K562 (cell line): Measurements from ENCODE around the gene SYF2. TPM values are rescaled to one million over a fixed set of nuclear protein-coding genes. Genes with fewer than 3 reads are reported as not detected.

ENCODE experiments used
- ARID4B ChIP-seq: sonication (generic); formaldehyde crosslinking; IDR thresholded peaks from 2 replicates; pipeline ENCODE4 v1.8.0; 2022; ENCODE audit warnings: mild to moderate bottlenecking, missing genetic modification reagents
- CREB1 ChIP-seq, 2 experiments: sonication (generic) in 1 of 2; formaldehyde crosslinking in 1 of 2; IDR thresholded peaks; 2 replicates each; pipeline versions ENCODE4 v1.6.1 to v1.8.0; 2012 to 2022; ENCODE audit warnings: inconsistent platforms in 1 of 2, mild to moderate bottlenecking in 1 of 2, missing genetic modification reagents in 1 of 2, moderate library complexity in 1 of 2
- ELF1 ChIP-seq: fragments of 200-800 bp; sonication (Bioruptor generic); IDR thresholded peaks from 2 replicates; pipeline ENCODE4 v1.6.1; 2016; ENCODE audit warnings: missing genetic modification characterization, missing compliant biosample characterization
- ERF ChIP-seq: fragments of 450-650 bp; formaldehyde crosslinking; IDR thresholded peaks from 2 replicates; pipeline ENCODE4 v1.4.0; 2020; ENCODE audit warnings: mild to moderate bottlenecking, mixed read lengths
- FOXA3 ChIP-seq, 2 experiments: fragments of 450-650 bp in 1 of 2; sonication (generic) in 1 of 2; formaldehyde crosslinking; IDR thresholded peaks in 1 of 2; conservative IDR thresholded peaks in 1 of 2; 2 replicates each; pipeline versions ENCODE4 v1.4.0 to v1.8.0; 2020 to 2022; ENCODE audit warnings: mild to moderate bottlenecking in 2 of 2, missing genetic modification reagents in 1 of 2
- HDAC2 ChIP-seq: fragments of 450-650 bp; IDR thresholded peaks from 2 replicates; pipeline ENCODE4 v1.6.1; 2016; ENCODE audit warnings: mild to moderate bottlenecking
- LCOR ChIP-seq: sonication (generic); formaldehyde crosslinking; IDR thresholded peaks from 2 replicates; pipeline ENCODE4 v1.8.0; 2022; ENCODE audit warnings: mild to moderate bottlenecking, missing genetic modification reagents
- MTF1 ChIP-seq: fragments of 250-450 bp; sonication (Bioruptor Pico); IDR thresholded peaks from 2 replicates; pipeline ENCODE4 v1.9.0; 2021; ENCODE audit warnings: moderate library complexity, mild to moderate bottlenecking, inconsistent platforms, borderline replicate concordance
- MYBL2 ChIP-seq, 2 experiments: fragments of 450-650 bp in 1 of 2; sonication (generic) in 1 of 2; formaldehyde crosslinking in 1 of 2; IDR thresholded peaks; 2 replicates each; pipeline versions ENCODE4 v1.6.1 to v1.8.1; 2017 to 2022; ENCODE audit warnings: borderline replicate concordance in 1 of 2, inconsistent platforms in 1 of 2, low read depth in 1 of 2, mild to moderate bottlenecking in 1 of 2, missing genetic modification reagents in 1 of 2, moderate library complexity in 1 of 2
- MYC ChIP-seq, 2 experiments: fragments of 250-450 bp in 1 of 2; sonication (Bioruptor Pico) in 1 of 2; IDR thresholded peaks; 2 replicates each; pipeline versions ENCODE4 v1.5.1 to v1.6.1; 2012 to 2021; ENCODE audit warnings: low read depth in 2 of 2, borderline replicate concordance in 1 of 2, improper control_type of control experiment in 1 of 2, low read length in 1 of 2, mild to moderate bottlenecking in 1 of 2, moderate library complexity in 1 of 2
- PHB ChIP-seq: fragments of 250-450 bp; sonication (Bioruptor Pico); IDR thresholded peaks from 2 replicates; pipeline ENCODE4 v1.5.0; 2021
- TGIF2 ChIP-seq: sonication (generic); formaldehyde crosslinking; IDR thresholded peaks from 2 replicates; pipeline ENCODE4 v1.8.1; 2022; ENCODE audit warnings: mild to moderate bottlenecking, missing genetic modification reagents, moderate library complexity
- TOE1 ChIP-seq, 2 experiments: fragments of 450-650 bp in 1 of 2; sonication (generic) in 1 of 2; formaldehyde crosslinking in 1 of 2; IDR thresholded peaks; 2 replicates each; pipeline versions ENCODE4 v1.7.1 to v1.8.0; 2016 to 2022; ENCODE audit warnings: borderline replicate concordance in 2 of 2, mild to moderate bottlenecking in 2 of 2, antibody characterized with exemption in 1 of 2, inconsistent platforms in 1 of 2, low read depth in 1 of 2, missing genetic modification reagents in 1 of 2, moderate library complexity in 1 of 2
- ZNF263 ChIP-seq: sonication (generic); formaldehyde crosslinking; IDR thresholded peaks from 2 replicates; pipeline ENCODE4 v1.8.0; 2022; ENCODE audit warnings: mild to moderate bottlenecking, missing genetic modification reagents, borderline replicate concordance
- ZNF3 ChIP-seq: fragments of 250-450 bp; sonication (Bioruptor Pico); IDR thresholded peaks from 2 replicates; pipeline ENCODE4 v1.5.0; 2021; ENCODE audit warnings: mild to moderate bottlenecking, moderate library complexity
- ZNF395 ChIP-seq: fragments of 200-800 bp; sonication (Bioruptor generic); IDR thresholded peaks from 2 replicates; pipeline ENCODE4 v1.6.1; 2017; ENCODE audit warnings: missing genetic modification characterization, missing compliant biosample characterization
- polyA plus RNA-seq, 8 experiments: library from polyadenylated mRNA; depleted of rRNA in 4 of 8; stranded (reverse) in 5 of 8; unstranded in 3 of 8; fragments of >200 nt; fragmentation: Nextera tagmentation in 2 of 8; fragmentation: Illumina TruSeq in 1 of 8; extraction: Ambion mirVana in 2 of 8; extraction: Trizol in 1 of 8; gene quantifications; 2 replicates each; pipeline versions ENCODE4 v1.2.1 to v1.2.3, GENCODE V29; 2011 to 2014; ENCODE audit warnings: inconsistent platforms in 1 of 8, missing spikeins in 1 of 8
- total RNA-seq, 7 experiments: library from RNA; depleted of rRNA in 6 of 7; stranded (reverse); fragments of >200 nt in 6 of 7; fragmentation: Illumina TruSeq in 2 of 7; extraction: Trizol in 2 of 7; gene quantifications; 2 replicates each; pipeline versions ENCODE4 v1.2.1 to v1.2.3, GENCODE V29; 2011 to 2021; ENCODE audit warnings: low replicate concordance in 1 of 7

The SYF2 gene
- total and polyA plus RNA-seq, 9 of the 15 experiments (the other 6 are each of a cell fraction or from before 2014, with no cell fraction given) = 20.9 to 69.0 (median 43.2) TPM

GRCh38 chr1:25245809-25246599, 13.7 kb upstream of the SYF2 start (continued):
- TF ChIP-seq ZNF395 (CRISPR knock-in tag) = no peak
- peak in 1 of 2 experiments; percentile 74; a peak in 1 of 4 replicates for TF ChIP-seq FOXA3 (CRISPR knock-in tag; conservative IDR thresholded peaks at IDR 0.05 in 1 of 2, IDR thresholded peaks at IDR 0.05 in 1 of 2)
- TF ChIP-seq MYC (IDR thresholded peaks at IDR 0.05; ENCODE audit: low read depth, low read length) = no peak
- TF ChIP-seq MYC (CRISPR knock-in tag; IDR thresholded peaks at IDR 0.05; ENCODE audit: borderline replicate concordance, low read depth) = no peak
- no peak for TF ChIP-seq MTF1 (CRISPR knock-in tag)
- no peak for TF ChIP-seq PHB (CRISPR knock-in tag)
- TF ChIP-seq CREB1 (IDR thresholded peaks at IDR 0.05) = peak; percentile 36; the same call in 1 of the 2 replicates
- TF ChIP-seq CREB1 (CRISPR knock-in tag; IDR thresholded peaks at IDR 0.05) = peak; percentile 61; the same call in 1 of the 2 replicates
- no peak for TF ChIP-seq TOE1 (IDR thresholded peaks at IDR 0.05; ENCODE audit: borderline replicate concordance)
- TF ChIP-seq TOE1 (CRISPR knock-in tag; IDR thresholded peaks at IDR 0.05; ENCODE audit: borderline replicate concordance, low read depth) = peak; percentile 84; the same call in 1 of the 2 replicates
- no peak for TF ChIP-seq ZNF3 (CRISPR knock-in tag)
- TF ChIP-seq TGIF2 (CRISPR knock-in tag) = peak; percentile 60; the same call in 1 of the 2 replicates
- peak; percentile 72 for TF ChIP-seq ZNF263 (CRISPR knock-in tag)
- TF ChIP-seq ELF1 (tag) = no peak
- 0 out of 2 replicates have a peak, but pooled peaks have one; percentile 2 for TF ChIP-seq HDAC2
- peak; percentile 38 for TF ChIP-seq ARID4B (CRISPR knock-in tag)
- 0 out of 2 replicates have a peak, but pooled peaks have one; percentile 45 for TF ChIP-seq ERF (CRISPR knock-in tag)
- peak; percentile 73; the same call in 1 of the 2 replicates for TF ChIP-seq LCOR (CRISPR knock-in tag)
- TF ChIP-seq MYBL2 (IDR thresholded peaks at IDR 0.05; ENCODE audit: low read depth) = no peak
- TF ChIP-seq MYBL2 (CRISPR knock-in tag; IDR thresholded peaks at IDR 0.05; ENCODE audit: borderline replicate concordance) = no peak
